Central memory CD8-positive, alpha-beta T cell (primary cell): ENCODE results near the gene SYVN1.

ENCODE experiments used
- ATAC-seq: fragments of 150-1000 bp; cut with Tn5 transposase; replicated peaks from 2 replicates; pipeline ENCODE4 v1.10.0; 2022; ENCODE audit warnings: mild to moderate bottlenecking, moderate FRiP score, moderate number of reproducible peaks; ENCODE audit not compliant: poor library complexity, severe bottlenecking; ENCODE audit errors: extremely low read depth
- DNase-seq, 2 donors: peaks; one replicate each; pipeline ENCODE4 v3.0.0; 2021; ENCODE audit warnings: low spot score in 2 of 2
- H3K27ac Mint-ChIP-seq: one replicate; pipeline ENCODE4 v1.8.0; 2022; ENCODE audit warnings: low read depth, mild to moderate bottlenecking, moderate library complexity, mixed read lengths
- H3K27me3 Mint-ChIP-seq: one replicate; pipeline ENCODE4 v1.8.0; 2022; ENCODE audit warnings: mixed read lengths
- H3K36me3 Mint-ChIP-seq: one replicate; pipeline ENCODE4 v1.8.0; 2022; ENCODE audit warnings: mild to moderate bottlenecking, moderate library complexity, mixed read lengths; ENCODE audit not compliant: insufficient read depth
- H3K4me1 Mint-ChIP-seq: one replicate; pipeline ENCODE4 v1.8.0; 2022; ENCODE audit warnings: mixed read lengths
- H3K4me3 Mint-ChIP-seq: one replicate; pipeline ENCODE4 v1.8.0; 2022; ENCODE audit warnings: mild to moderate bottlenecking, moderate library complexity, mixed read lengths
- H3K9me3 Mint-ChIP-seq: one replicate; pipeline ENCODE4 v1.8.0; 2022; ENCODE audit warnings: mixed read lengths

The SYVN1 gene

GRCh38 chr11:65147352-65148075 is 13.2 kb upstream of the SYVN1 start:
- H3K4me1 Mint-ChIP-seq: no peaks in the 10 kb centered on the region

GRCh38 chr11:65141896-65142494 is 7.7 kb upstream of the SYVN1 start:
- Mint-ChIP-seq H3K27ac (no peak overlapping the region), H3K4me3 (no peak overlapping the region), H3K9me3 (no peaks in the 10 kb centered on the region), H3K36me3 (peaks cover 3% of the 10 kb centered on the region), H3K27me3 (peaks cover 16% of the 10 kb centered on the region), H3K4me1 (no peaks in the 10 kb centered on the region)
- DNase-seq (no peak), ATAC-seq (no peak)

More at GRCh38 chr11:65147352-65148075, 13.2 kb upstream of the SYVN1 start:
- no peaks in the 10 kb centered on the region for H3K9me3 Mint-ChIP-seq
- H3K27me3 Mint-ChIP-seq: peaks cover 7% of the 10 kb centered on the region
- DNase-seq (no peak), ATAC-seq (no peak)
- H3K27ac Mint-ChIP-seq: no peak overlapping the region
- no peak overlapping the region for H3K4me3 Mint-ChIP-seq
- peaks cover 5% of the 10 kb centered on the region for H3K36me3 Mint-ChIP-seq

- Mint-ChIP-seq H3K4me3 (peak overlapping the region; percentile 96), H3K4me1 (peaks cover 37% of the 10 kb centered on the region), H3K27me3 (peaks cover 4% of the 10 kb centered on the region), H3K27ac (peak overlapping the region; percentile 99), H3K36me3 (peaks cover 19% of the 10 kb centered on the region), H3K9me3 (no peaks in the 10 kb centered on the region)
- DNase-seq (no peak), ATAC-seq (no peak)
Observed at GRCh38 chr11:65136515-65137096, 2.3 kb upstream of the SYVN1 start.

GRCh38 chr11:65135633-65136145 is 1.4 kb upstream of the SYVN1 start:
- Mint-ChIP-seq H3K27me3 (no peaks in the 10 kb centered on the region), H3K9me3 (no peaks in the 10 kb centered on the region), H3K27ac (peak overlapping the region; percentile 99), H3K36me3 (peaks cover 22% of the 10 kb centered on the region), H3K4me1 (peaks cover 44% of the 10 kb centered on the region), H3K4me3 (peak overlapping the region; percentile 96)
- DNase-seq (no peak), ATAC-seq (no peak)

- Mint-ChIP-seq H3K27ac (peak overlapping the region; percentile 99), H3K27me3 (no peaks in the 10 kb centered on the region), H3K4me3 (peak overlapping the region; percentile 96), H3K36me3 (peaks cover 24% of the 10 kb centered on the region), H3K9me3 (no peaks in the 10 kb centered on the region), H3K4me1 (peaks cover 44% of the 10 kb centered on the region)
- DNase-seq (peak; percentile 57 to 83), ATAC-seq (peak; percentile 91)
Observed at GRCh38 chr11:65134952-65135632, 773 bp upstream of the SYVN1 start.

GRCh38 chr11:65133724-65134123 is 595 bp downstream of the SYVN1 start:
- ATAC-seq (no peak), DNase-seq (no peak)
- peak overlapping the region; percentile 99 for H3K27ac Mint-ChIP-seq
- H3K4me3 Mint-ChIP-seq: peak overlapping the region; percentile 96
- H3K27me3 Mint-ChIP-seq: no peaks in the 10 kb centered on the region
- peaks cover 25% of the 10 kb centered on the region for H3K36me3 Mint-ChIP-seq
- H3K4me1 Mint-ChIP-seq: peaks cover 44% of the 10 kb centered on the region
- no peaks in the 10 kb centered on the region for H3K9me3 Mint-ChIP-seq

- Mint-ChIP-seq H3K27ac (peak overlapping the region; percentile 99), H3K4me1 (peaks cover 44% of the 10 kb centered on the region), H3K27me3 (no peaks in the 10 kb centered on the region), H3K4me3 (peak overlapping the region; percentile 96), H3K9me3 (no peaks in the 10 kb centered on the region), H3K36me3 (peaks cover 28% of the 10 kb centered on the region)
- ATAC-seq (no peak), DNase-seq (no peak)
Observed at GRCh38 chr11:65132988-65133700, 1.2 kb downstream of the SYVN1 start.

GRCh38 chr11:65132238-65132987 is 1.9 kb downstream of the SYVN1 start:
- Mint-ChIP-seq H3K4me1 (peaks cover 44% of the 10 kb centered on the region), H3K27me3 (no peaks in the 10 kb centered on the region), H3K36me3 (peaks cover 33% of the 10 kb centered on the region)

GRCh38 chr11:65131895-65132237 is 2.5 kb downstream of the SYVN1 start:
- Mint-ChIP-seq H3K4me1 (peaks cover 44% of the 10 kb centered on the region), H3K4me3 (peak overlapping the region; percentile 96), H3K27me3 (no peaks in the 10 kb centered on the region), H3K9me3 (no peaks in the 10 kb centered on the region), H3K27ac (peak overlapping the region; percentile 49), H3K36me3 (peaks cover 35% of the 10 kb centered on the region)
- ATAC-seq (no peak), DNase-seq (no peak)

More at GRCh38 chr11:65132238-65132987, 1.9 kb downstream of the SYVN1 start:
- Mint-ChIP-seq H3K27ac (peak overlapping the region; percentile 99), H3K4me3 (peak overlapping the region; percentile 96), H3K9me3 (no peaks in the 10 kb centered on the region)
- no peak for ATAC-seq
- no peak for DNase-seq

GRCh38 chr11:65131417-65131776 is 2.9 kb downstream of the SYVN1 start:
- no peak for DNase-seq
- no peaks in the 10 kb centered on the region for H3K9me3 Mint-ChIP-seq
- H3K36me3 Mint-ChIP-seq: peaks cover 35% of the 10 kb centered on the region
- H3K4me1 Mint-ChIP-seq: peaks cover 40% of the 10 kb centered on the region
- H3K27ac Mint-ChIP-seq: peak overlapping the region; percentile 72
- no peaks in the 10 kb centered on the region for H3K27me3 Mint-ChIP-seq
- H3K4me3 Mint-ChIP-seq: no peak overlapping the region
- ATAC-seq: no peak

GRCh38 chr11:65130631-65131416 is 3.5 kb downstream of the SYVN1 start:
- no peak for DNase-seq
- Mint-ChIP-seq H3K27ac (peak overlapping the region; percentile 72), H3K4me1 (peaks cover 34% of the 10 kb centered on the region), H3K4me3 (no peak overlapping the region), H3K9me3 (no peaks in the 10 kb centered on the region), H3K36me3 (peaks cover 38% of the 10 kb centered on the region), H3K27me3 (no peaks in the 10 kb centered on the region)
- ATAC-seq: no peak
